H9 (cell line): Measurements from ENCODE around the gene ZBTB20. TPM values are rescaled to one million over a fixed set of nuclear protein-coding genes. Genes with fewer than 3 reads are reported as not detected.

ENCODE experiments used
- DNase-seq: peaks from one replicate; pipeline ENCODE4 v3.0.0-alpha.2; 2017
- H2AFZ ChIP-seq: one replicate; pipeline ENCODE4 v1.6.1; 2013; ENCODE audit warnings: mild to moderate bottlenecking, low read length, control low read depth, moderate library complexity
- H2AK5ac ChIP-seq: 2 replicates; pipeline ENCODE4 v1.6.1; 2013; ENCODE audit warnings: low read length, control low read depth, mixed read lengths; ENCODE audit not compliant: insufficient read length
- H2BK120ac ChIP-seq: one replicate; pipeline ENCODE4 v1.6.1; 2013; ENCODE audit warnings: low read depth, mild to moderate bottlenecking, low read length, control low read depth, inconsistent platforms; ENCODE audit not compliant: poor library complexity, severe bottlenecking
- H2BK12ac ChIP-seq: 2 replicates; pipeline ENCODE4 v1.6.1; 2013; ENCODE audit warnings: low read length, control low read depth, mixed read lengths, low read depth; ENCODE audit not compliant: insufficient read length
- H2BK15ac ChIP-seq: 2 replicates; pipeline ENCODE4 v1.6.1; 2013; ENCODE audit warnings: low read depth, low read length, control low read depth
- H2BK20ac ChIP-seq: one replicate; pipeline ENCODE4 v1.6.1; 2013; ENCODE audit warnings: low read depth, mild to moderate bottlenecking, low read length, control low read depth, inconsistent platforms; ENCODE audit not compliant: poor library complexity, severe bottlenecking
- H2BK5ac ChIP-seq: 2 replicates; pipeline ENCODE4 v1.6.1; 2013; ENCODE audit warnings: low read length, control low read depth, mixed read lengths; ENCODE audit not compliant: insufficient read length
- H3K14ac ChIP-seq: 2 replicates; pipeline ENCODE4 v1.6.1; 2013; ENCODE audit warnings: low read length, control low read depth; ENCODE audit not compliant: insufficient read depth
- H3K18ac ChIP-seq: 2 replicates; pipeline ENCODE4 v1.6.1; 2013; ENCODE audit warnings: low read depth, mild to moderate bottlenecking, mixed read lengths, low read length, control low read depth; ENCODE audit not compliant: insufficient read length
- H3K23ac ChIP-seq: 2 replicates; pipeline ENCODE4 v1.6.1; 2013; ENCODE audit warnings: low read length, control low read depth, mixed read lengths, low read depth; ENCODE audit not compliant: insufficient read length
- H3K23me2 ChIP-seq: 2 replicates; pipeline ENCODE4 v1.6.1; 2013; ENCODE audit warnings: low read depth, mild to moderate bottlenecking, mixed read lengths, low read length, control low read depth; ENCODE audit not compliant: insufficient read length, poor library complexity, severe bottlenecking
- H3K27ac ChIP-seq: 2 replicates; pipeline ENCODE4 v1.5.1; 2013; ENCODE audit warnings: low read length, control low read depth, mixed read lengths, low read depth; ENCODE audit not compliant: insufficient read length
- H3K27me3 ChIP-seq: 2 replicates; pipeline ENCODE4 v1.6.1; 2013; ENCODE audit warnings: low read length, control low read depth, inconsistent platforms; ENCODE audit not compliant: insufficient read depth
- H3K4ac ChIP-seq: 2 replicates; pipeline ENCODE4 v1.6.1; 2013; ENCODE audit warnings: low read depth, mild to moderate bottlenecking, control low read depth, inconsistent platforms, low read length, moderate library complexity
- H3K4me1 ChIP-seq: 2 replicates; pipeline ENCODE4 v1.6.1; 2013; ENCODE audit warnings: low read length, control low read depth, inconsistent platforms; ENCODE audit not compliant: insufficient read depth
- H3K4me2 ChIP-seq: 2 replicates; pipeline ENCODE4 v1.6.1; 2013; ENCODE audit warnings: low read length, control low read depth, mixed read lengths; ENCODE audit not compliant: insufficient read length, insufficient read depth
- H3K56ac ChIP-seq: 2 replicates; pipeline ENCODE4 v1.6.1; 2013; ENCODE audit warnings: low read depth, mild to moderate bottlenecking, mixed read lengths, low read length, control low read depth; ENCODE audit not compliant: insufficient read length
- H3K79me1 ChIP-seq: 2 replicates; pipeline ENCODE4 v1.6.1; 2013; ENCODE audit warnings: low read depth, mild to moderate bottlenecking, moderate library complexity, low read length, control low read depth, inconsistent platforms; ENCODE audit not compliant: insufficient read depth, poor library complexity, severe bottlenecking
- H3K79me2 ChIP-seq: 2 replicates; pipeline ENCODE4 v1.6.1; 2013; ENCODE audit warnings: low read length, control low read depth, inconsistent platforms; ENCODE audit not compliant: insufficient read depth
- H3K9ac ChIP-seq: 2 replicates; pipeline ENCODE4 v1.6.1; 2013; ENCODE audit warnings: low read length, control low read depth, mixed read lengths; ENCODE audit not compliant: insufficient read length; ENCODE audit errors: extremely low read depth
- H3K9me3 ChIP-seq: one replicate; pipeline ENCODE4 v1.6.1; 2013; ENCODE audit warnings: low read depth, low read length, inconsistent platforms; ENCODE audit not compliant: control insufficient read depth
- H3T11ph ChIP-seq: one replicate; pipeline ENCODE4 v1.6.1; 2013; ENCODE audit warnings: mild to moderate bottlenecking, low read length, control low read depth, inconsistent platforms
- H4K20me1 ChIP-seq: one replicate; pipeline ENCODE4 v1.6.1; 2013; ENCODE audit not compliant: control insufficient read depth, insufficient read length, insufficient read depth
- H4K5ac ChIP-seq: 2 replicates; pipeline ENCODE4 v1.6.1; 2013; ENCODE audit warnings: low read depth, mild to moderate bottlenecking, mixed read lengths, low read length, control low read depth; ENCODE audit not compliant: insufficient read length
- H4K8ac ChIP-seq: replicated peaks from 2 replicates; pipeline ENCODE4 v1.6.1; 2013; ENCODE audit warnings: low read length, control low read depth, mixed read lengths, low read depth; ENCODE audit not compliant: insufficient read length
- H4K91ac ChIP-seq: 2 replicates; pipeline ENCODE4 v1.6.1; 2013; ENCODE audit warnings: low read depth, mild to moderate bottlenecking, moderate library complexity, mixed read lengths, low read length, control low read depth; ENCODE audit not compliant: insufficient read length
- H3K27ac Mint-ChIP-seq, 3 experiments: 2 replicates in 2 of 3; 3 replicates in 1 of 3; pipeline ENCODE4 v1.8.0; 2020 to 2021; ENCODE audit warnings: mixed read lengths in 3 of 3, mild to moderate bottlenecking in 1 of 3, moderate library complexity in 1 of 3
- H3K27me3 Mint-ChIP-seq: 2 replicates; pipeline ENCODE4 v1.8.0; 2021; ENCODE audit warnings: low read depth, mild to moderate bottlenecking, moderate library complexity, mixed read lengths
- H3K36me3 Mint-ChIP-seq, 3 experiments: 2 replicates in 2 of 3; 3 replicates in 1 of 3; pipeline ENCODE4 v1.8.0; 2020 to 2021; ENCODE audit warnings: low read depth in 3 of 3, mixed read lengths in 3 of 3; ENCODE audit not compliant: insufficient read depth in 1 of 3
- H3K4me1 Mint-ChIP-seq, 2 experiments: 2 replicates each; pipeline ENCODE4 v1.8.0; 2020; ENCODE audit warnings: mixed read lengths in 2 of 2
- H3K4me3 Mint-ChIP-seq, 2 experiments: 2 replicates in 1 of 2; 3 replicates in 1 of 2; pipeline ENCODE4 v1.8.0; 2020 to 2021; ENCODE audit warnings: mild to moderate bottlenecking in 2 of 2, mixed read lengths in 2 of 2, moderate library complexity in 1 of 2
- H3K9me3 Mint-ChIP-seq, 2 experiments: 2 replicates in 1 of 2; 3 replicates in 1 of 2; pipeline ENCODE4 v1.8.0; 2020; ENCODE audit warnings: mild to moderate bottlenecking in 2 of 2, mixed read lengths in 2 of 2, moderate library complexity in 1 of 2
- WGBS: extraction: QIAGEN DNeasy Blood & Tissue Kit; methylation state at CpG from one replicate; pipeline ENCODE4 v1.1.7; 2013; ENCODE audit warnings: missing lambda C conversion rate, low lambda C conversion rate, mixed read lengths; ENCODE audit not compliant: insufficient read length; ENCODE audit errors: extremely low coverage; 5-methylcytosine and 5-hydroxymethylcytosine counted together
- total RNA-seq: library from RNA; stranded (reverse); gene quantifications from 2 replicates; pipeline ENCODE4 v1.2.1, GENCODE V29; 2021
- TF ChIP-seq, protein P1 (sequence below): fragments of 200-600 bp; sonication (generic); conservative IDR thresholded peaks from 3 replicates; pipeline ENCODE4 v1.8.0; 2021; ENCODE audit warnings: antibody characterized with exemption, mild to moderate bottlenecking

Gene ZBTB20
- total RNA-seq, 1 experiment from 2014 or later: 0.70 TPM

DNA sequence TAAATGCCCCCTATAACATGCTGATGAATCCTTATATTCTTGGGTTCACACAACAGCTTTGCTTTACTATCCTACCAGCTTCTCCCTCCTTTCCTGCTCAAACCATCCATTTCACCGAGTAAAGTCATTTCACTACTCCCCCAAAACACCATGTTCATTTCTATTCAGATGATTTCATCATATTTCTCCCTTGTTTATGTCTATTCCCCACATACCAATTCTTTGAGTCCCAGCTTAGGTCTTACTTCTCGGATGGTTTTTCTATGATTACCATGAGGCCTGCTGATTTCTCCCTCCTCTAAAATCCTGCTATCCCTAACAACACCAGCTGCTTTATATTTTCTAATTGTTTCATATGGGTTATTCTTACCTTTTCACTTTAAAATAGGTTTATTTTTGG, 621.8 kb downstream of the ZBTB20 start:
- Histone ChIP-seq H3K4ac (no peak overlapping the region), H2BK15ac (no peak overlapping the region), H2BK20ac (no peak overlapping the region), H3K79me1 (no peaks in the 10 kb centered on the region), H3K14ac (no peak overlapping the region), H3K23ac (no peak overlapping the region), H3K23me2 (no peaks in the 10 kb centered on the region), H2AK5ac (no peak overlapping the region), H3K4me2 (no peak overlapping the region), H3K4me1 (no peaks in the 10 kb centered on the region), H2BK5ac (no peak overlapping the region), H4K20me1 (no peaks in the 10 kb centered on the region), H4K5ac (no peak overlapping the region), H2BK12ac (no peak overlapping the region), H3T11ph (no peak overlapping the region), H4K8ac (no peak overlapping the region), H2AFZ (no peak overlapping the region), H2BK120ac (no peak overlapping the region), H3K18ac (no peak overlapping the region), H3K56ac (no peak overlapping the region), H4K91ac (no peak overlapping the region), H3K27ac (no peak overlapping the region), H3K9me3 (no peaks in the 10 kb centered on the region), H3K79me2 (no peaks in the 10 kb centered on the region), H3K27me3 (no peaks in the 10 kb centered on the region), H3K9ac (no peak overlapping the region)
- H3K27ac Mint-ChIP-seq: no peak overlapping the region
- no peaks in the 10 kb centered on the region for H3K4me1 Mint-ChIP-seq
- no peaks in the 10 kb centered on the region for H3K36me3 Mint-ChIP-seq
- H3K4me3 Mint-ChIP-seq: no peak overlapping the region
- H3K9me3 Mint-ChIP-seq: no peaks in the 10 kb centered on the region
- TF ChIP-seq, protein P1, sequence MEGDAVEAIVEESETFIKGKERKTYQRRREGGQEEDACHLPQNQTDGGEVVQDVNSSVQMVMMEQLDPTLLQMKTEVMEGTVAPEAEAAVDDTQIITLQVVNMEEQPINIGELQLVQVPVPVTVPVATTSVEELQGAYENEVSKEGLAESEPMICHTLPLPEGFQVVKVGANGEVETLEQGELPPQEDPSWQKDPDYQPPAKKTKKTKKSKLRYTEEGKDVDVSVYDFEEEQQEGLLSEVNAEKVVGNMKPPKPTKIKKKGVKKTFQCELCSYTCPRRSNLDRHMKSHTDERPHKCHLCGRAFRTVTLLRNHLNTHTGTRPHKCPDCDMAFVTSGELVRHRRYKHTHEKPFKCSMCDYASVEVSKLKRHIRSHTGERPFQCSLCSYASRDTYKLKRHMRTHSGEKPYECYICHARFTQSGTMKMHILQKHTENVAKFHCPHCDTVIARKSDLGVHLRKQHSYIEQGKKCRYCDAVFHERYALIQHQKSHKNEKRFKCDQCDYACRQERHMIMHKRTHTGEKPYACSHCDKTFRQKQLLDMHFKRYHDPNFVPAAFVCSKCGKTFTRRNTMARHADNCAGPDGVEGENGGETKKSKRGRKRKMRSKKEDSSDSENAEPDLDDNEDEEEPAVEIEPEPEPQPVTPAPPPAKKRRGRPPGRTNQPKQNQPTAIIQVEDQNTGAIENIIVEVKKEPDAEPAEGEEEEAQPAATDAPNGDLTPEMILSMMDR: no peak
- no peaks in the 10 kb centered on the region for H3K27me3 Mint-ChIP-seq
- no peak for DNase-seq
- WGBS: no CpG with 5 or more reads among the region's 2 CpGs
